ENCODE data around the gene EREG. TPM values are rescaled to one million over a fixed set of nuclear protein-coding genes. Genes with fewer than 3 reads are reported as not detected.

The EREG gene
- total RNA-seq, 2 donors from 2014 or later: 1.1 to 7.8 TPM

- Histone ChIP-seq H3K27me3 (replicated peaks; ENCODE audit: insufficient read depth) (no peaks in the 10 kb centered on the region), H3K4me3 (no peak overlapping the region), H3K36me3 (no peaks in the 10 kb centered on the region), H3K9me3 (no peaks in the 10 kb centered on the region), H3K27ac (no peak overlapping the region), H3K4me1 (ENCODE audit: control insufficient read depth in 1 of 2, low read depth in 2 of 2) (no peaks in the 10 kb centered on the region)
- DNase-seq (ENCODE audit: low spot score): no peak
- ATAC-seq (ENCODE audit: insufficient number of reproducible peaks, low FRiP score, low read depth): no peak
- TF ChIP-seq CTCF (IDR thresholded peaks at IDR 0.05): no peak
Measured at GRCh38 chr4:74431113-74431826, 66.3 kb downstream of the EREG start.

- Histone ChIP-seq H3K9me3 (no peaks in the 10 kb centered on the region), H3K4me1 (ENCODE audit: control insufficient read depth in 1 of 2, low read depth in 2 of 2) (no peaks in the 10 kb centered on the region), H3K27me3 (replicated peaks; ENCODE audit: insufficient read depth) (no peaks in the 10 kb centered on the region), H3K4me3 (no peak overlapping the region), H3K36me3 (no peaks in the 10 kb centered on the region), H3K27ac (no peak overlapping the region)
- DNase-seq (ENCODE audit: low spot score) (no peak), ATAC-seq (ENCODE audit: insufficient number of reproducible peaks, low FRiP score, low read depth) (no peak)
- no peak for TF ChIP-seq CTCF (IDR thresholded peaks at IDR 0.05)
Measured at GRCh38 chr4:74433043-74433442, 68.1 kb downstream of the EREG start.

- TF ChIP-seq CTCF (IDR thresholded peaks at IDR 0.05): no peak
- Histone ChIP-seq H3K4me3 (no peak overlapping the region), H3K27ac (no peak overlapping the region), H3K4me1 (ENCODE audit: control insufficient read depth in 1 of 2, low read depth in 2 of 2) (no peaks in the 10 kb centered on the region), H3K9me3 (no peaks in the 10 kb centered on the region), H3K27me3 (replicated peaks; ENCODE audit: insufficient read depth) (no peaks in the 10 kb centered on the region), H3K36me3 (no peaks in the 10 kb centered on the region)
- no peak for DNase-seq (ENCODE audit: low spot score)
- no peak for ATAC-seq (ENCODE audit: insufficient number of reproducible peaks, low FRiP score, low read depth)
Measured at GRCh38 chr4:74433541-74434172, 68.7 kb downstream of the EREG start.

GRCh38 chr4:74435296-74435695, 70.4 kb downstream of the EREG start:
- TF ChIP-seq CTCF (IDR thresholded peaks at IDR 0.05): no peak
- no peak overlapping the region for H3K4me3 ChIP-seq
- DNase-seq (ENCODE audit: low spot score) (no peak), ATAC-seq (ENCODE audit: insufficient number of reproducible peaks, low FRiP score, low read depth) (no peak)
- H3K27me3 ChIP-seq (replicated peaks; ENCODE audit: insufficient read depth): no peaks in the 10 kb centered on the region
- no peaks in the 10 kb centered on the region for H3K4me1 ChIP-seq (ENCODE audit: control insufficient read depth in 1 of 2, low read depth in 2 of 2)
- H3K27ac ChIP-seq: no peak overlapping the region
- no peaks in the 10 kb centered on the region for H3K9me3 ChIP-seq
- H3K36me3 ChIP-seq: no peaks in the 10 kb centered on the region

GRCh38 chr4:74437866-74438265, 72.9 kb downstream of the EREG start:
- no peaks in the 10 kb centered on the region for H3K36me3 ChIP-seq
- H3K4me3 ChIP-seq: no peak overlapping the region
- H3K4me1 ChIP-seq (ENCODE audit: control insufficient read depth in 1 of 2, low read depth in 2 of 2): no peaks in the 10 kb centered on the region
- H3K9me3 ChIP-seq: no peaks in the 10 kb centered on the region
- no peak overlapping the region for H3K27ac ChIP-seq
- no peak for TF ChIP-seq CTCF (IDR thresholded peaks at IDR 0.05)
- H3K27me3 ChIP-seq (replicated peaks; ENCODE audit: insufficient read depth): no peaks in the 10 kb centered on the region
- ATAC-seq (ENCODE audit: insufficient number of reproducible peaks, low FRiP score, low read depth) (no peak), DNase-seq (ENCODE audit: low spot score) (no peak)

Other genes starting within 250 kb of the EREG start
- gene MTHFD2L, start 207.0 kb upstream of the EREG start, total RNA-seq: 10 to 100 TPM in 1 of 2 donors, 1 to 10 TPM in 1; 5.8 to 26.9 TPM
- 1 to 10 TPM in 1 of 2 donors, not detected in 1; 1.6 TPM for gene EPGN, start 56.7 kb upstream of the EREG start, total RNA-seq
- 10 to 100 TPM; 32.7 to 54.3 TPM for gene AREG, start 80.0 kb downstream of the EREG start, total RNA-seq